ENCODE results near the gene GIPC1. TPM values are rescaled to one million over a fixed set of nuclear protein-coding genes. Genes with fewer than 3 reads are reported as not detected.

The GIPC1 gene
- polyA plus RNA-seq, 2 donors, result 269 to 368 TPM

DNA sequence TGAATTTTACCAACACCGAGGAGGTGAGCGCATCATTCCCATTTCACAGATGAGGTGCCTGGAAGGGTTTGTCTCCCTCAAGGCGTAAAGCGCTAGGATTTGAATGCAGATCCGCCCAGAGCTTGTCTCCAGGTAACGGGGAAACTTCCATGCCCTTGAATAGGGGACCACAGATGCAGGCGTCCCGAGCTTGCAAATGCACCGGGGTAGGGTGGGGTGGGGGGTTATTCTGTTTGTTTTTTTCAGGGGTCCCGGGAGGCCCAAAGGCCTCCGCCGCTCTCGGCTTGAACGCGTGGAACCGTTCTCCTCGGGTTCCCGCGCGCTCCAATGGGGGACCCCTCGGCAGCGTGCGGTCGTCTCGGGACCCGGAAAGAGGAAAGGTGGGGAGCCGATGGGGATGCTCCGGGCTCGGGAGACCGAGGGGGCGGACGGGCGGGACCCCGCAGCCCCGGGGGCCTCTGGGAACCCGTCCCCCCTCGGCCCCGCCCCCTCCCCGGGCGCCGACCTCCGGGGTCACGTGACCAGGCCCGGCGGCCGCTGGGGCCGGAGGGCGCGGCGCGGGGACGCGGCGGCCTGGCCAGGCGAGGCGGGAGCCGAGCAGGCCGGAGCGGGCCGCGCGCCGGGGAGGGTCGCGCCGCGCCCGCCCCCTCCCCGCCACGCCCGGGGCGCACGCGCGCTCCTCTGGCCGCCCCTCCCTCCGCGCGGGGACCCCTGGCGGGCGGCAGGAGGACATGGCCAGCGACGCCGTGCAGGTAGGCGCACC, 63.0 kb downstream of the GIPC1 start, which contains the start of gene PKN1:
Gene PKN1 (plus strand): TSS at position 516 of the 763 bp plus-strand sequence. CDS start 216 bp downstream, at position 732.
- Histone ChIP-seq H3K36me3 (ENCODE audit: control insufficient read depth in 2 of 2, insufficient read depth in 2 of 2, low read length in 1 of 2) (no peaks in the 10 kb centered on the region), H3K4me3 (ENCODE audit: low read depth in 1 of 2, low read length in 2 of 2) (peak within 1 kb of the TSS; percentile 56 to 66), H3K9me3 (ENCODE audit: control insufficient read depth in 2 of 2, insufficient read depth in 1 of 2, low read depth in 1 of 2, low read length in 1 of 2) (no peaks in the 10 kb centered on the region), H3K27ac (ENCODE audit: low read depth in 2 of 2, low read length in 1 of 2) (peak within 1 kb of the TSS; percentile 26 to 75), H3K4me1 (ENCODE audit: control insufficient read depth in 2 of 2, insufficient read depth in 2 of 2, low read length in 1 of 2) (peaks cover 7 to 18% of the 10 kb centered on the region in 2 donors), H3K27me3 (ENCODE audit: control insufficient read depth in 1 of 2, insufficient read depth in 2 of 2, low read length in 2 of 2) (no peaks in the 10 kb centered on the region)
- 2 to 5% methylated on average over 23 to 84 of the region's 85 CpGs for WGBS, 2 donors

DNA sequence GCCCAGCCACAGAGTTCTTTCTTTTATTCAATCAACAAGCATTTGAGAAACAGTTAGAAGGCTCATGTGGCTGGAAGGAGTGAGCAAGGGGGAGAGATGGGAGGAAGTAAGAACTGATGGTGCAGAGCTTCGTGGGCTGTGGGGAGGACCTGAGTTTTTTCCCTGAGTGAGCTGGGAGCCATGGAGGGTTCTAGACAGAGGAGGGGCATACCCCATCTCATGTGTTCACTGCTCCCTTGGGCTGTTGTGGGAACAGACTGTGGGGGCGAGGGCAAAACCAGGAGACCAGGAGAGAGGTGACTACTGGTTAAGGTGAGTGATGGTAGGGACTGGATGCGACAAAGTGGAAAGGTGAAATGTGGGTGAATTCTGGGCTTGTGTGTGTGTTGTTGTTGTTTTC, 65.2 kb downstream of the GIPC1 start:
- 69 to 78% methylated on average over 3 of the region's 3 CpGs for WGBS, 2 donors

DNA sequence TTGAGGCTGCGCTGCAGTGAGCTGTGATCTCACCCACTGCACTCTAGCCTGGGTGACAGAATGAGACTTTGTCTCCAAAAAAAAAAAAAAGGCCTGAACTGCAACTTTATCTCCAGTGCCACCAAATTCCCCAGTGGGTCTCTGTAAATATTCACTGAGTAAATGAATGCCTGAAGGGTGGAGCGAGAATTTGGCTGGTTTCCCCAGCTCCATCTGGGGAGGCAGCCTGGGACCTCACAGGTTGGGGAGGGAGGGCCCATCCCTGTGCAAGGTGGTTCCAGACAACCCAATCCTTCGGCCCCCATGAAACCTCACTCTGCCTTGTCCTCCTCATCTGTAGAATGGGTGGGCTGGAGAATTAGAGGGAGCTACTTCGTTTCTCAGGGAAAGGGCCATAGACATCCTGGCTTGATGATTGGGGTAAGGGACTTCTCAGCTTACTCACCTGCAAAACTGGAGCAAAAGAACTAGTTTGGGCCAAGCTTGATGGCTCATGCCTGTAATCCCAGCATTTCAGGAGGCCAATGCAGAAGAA, 67.0 kb downstream of the GIPC1 start:
- Histone ChIP-seq H3K36me3 (ENCODE audit: control insufficient read depth in 2 of 2, insufficient read depth in 2 of 2, low read length in 1 of 2) (no peaks in the 10 kb centered on the region), H3K4me1 (ENCODE audit: control insufficient read depth in 2 of 2, insufficient read depth in 2 of 2, low read length in 1 of 2) (peaks cover 0 to 4% of the 10 kb centered on the region in 2 donors), H3K27me3 (ENCODE audit: control insufficient read depth in 1 of 2, insufficient read depth in 2 of 2, low read length in 2 of 2) (no peaks in the 10 kb centered on the region), H3K9me3 (ENCODE audit: control insufficient read depth in 2 of 2, insufficient read depth in 1 of 2, low read depth in 1 of 2, low read length in 1 of 2) (no peaks in the 10 kb centered on the region), H3K4me3 (ENCODE audit: low read depth in 1 of 2, low read length in 2 of 2) (no peak overlapping the region), H3K27ac (ENCODE audit: low read depth in 2 of 2, low read length in 1 of 2) (no peak overlapping the region)
- 63 to 74% methylated on average over 4 of the region's 4 CpGs for WGBS, 2 donors

More for the DNA sequence above, 65.2 kb downstream of the GIPC1 start:
- no peak overlapping the region for H3K4me3 ChIP-seq (ENCODE audit: low read depth in 1 of 2, low read length in 2 of 2)
- H3K9me3 ChIP-seq (ENCODE audit: control insufficient read depth in 2 of 2, insufficient read depth in 1 of 2, low read depth in 1 of 2, low read length in 1 of 2), result no peaks in the 10 kb centered on the region
- H3K27me3 ChIP-seq (ENCODE audit: control insufficient read depth in 1 of 2, insufficient read depth in 2 of 2, low read length in 2 of 2), result no peaks in the 10 kb centered on the region
- H3K27ac ChIP-seq (ENCODE audit: low read depth in 2 of 2, low read length in 1 of 2), result no peak overlapping the region
- H3K4me1 ChIP-seq (ENCODE audit: control insufficient read depth in 2 of 2, insufficient read depth in 2 of 2, low read length in 1 of 2), result peaks cover 7 to 18% of the 10 kb centered on the region in 2 donors
- H3K36me3 ChIP-seq (ENCODE audit: control insufficient read depth in 2 of 2, insufficient read depth in 2 of 2, low read length in 1 of 2), result no peaks in the 10 kb centered on the region

Other genes starting within 250 kb of the GIPC1 start
- gene ADGRE5, start 114.7 kb downstream of the GIPC1 start, polyA plus RNA-seq, result 1 to 10 TPM; 4.5 to 6.1 TPM
- gene DDX39A, start 76.8 kb downstream of the GIPC1 start, polyA plus RNA-seq, result 100 to 1,000 TPM in 1 of 2 donors, 10 to 100 TPM in 1; 92.6 to 111 TPM
- gene PKN1, start 62.8 kb downstream of the GIPC1 start, polyA plus RNA-seq, result 10 to 100 TPM; 10.7 to 12.6 TPM
- gene PTGER1, start 20.8 kb downstream of the GIPC1 start, polyA plus RNA-seq, result under 1 TPM; 0.32 to 0.47 TPM
- gene DNAJB1, start 22.3 kb upstream of the GIPC1 start, polyA plus RNA-seq, result 100 to 1,000 TPM; 249 to 309 TPM
- 100 to 1,000 TPM; 362 to 444 TPM for gene TECR, start 33.5 kb upstream of the GIPC1 start, polyA plus RNA-seq
- gene NDUFB7, start 75.9 kb upstream of the GIPC1 start, polyA plus RNA-seq, result 100 to 1,000 TPM; 471 to 517 TPM
- gene CLEC17A, start 87.0 kb upstream of the GIPC1 start, polyA plus RNA-seq, result under 1 TPM; 0.01 to 0.08 TPM
- gene ADGRE3, start 178.7 kb upstream of the GIPC1 start, polyA plus RNA-seq, result under 1 TPM in 1 of 2 donors, not detected in 1; 0.07 TPM
- gene ZNF333, start 193.9 kb upstream of the GIPC1 start, polyA plus RNA-seq, result 1 to 10 TPM; 4.0 to 6.9 TPM

All from esophagus (tissue), 2 donors.